Measurements from ENCODE around the gene WWTR1. TPM values are rescaled to one million over a fixed set of nuclear protein-coding genes. Genes with fewer than 3 reads are reported as not detected.
A peak's percentile ranks its signal among the peaks of the same experiment; 100 is the strongest.

The WWTR1 gene
- total RNA-seq, 1 donor from 2014 or later = 0.73 TPM

DNA sequence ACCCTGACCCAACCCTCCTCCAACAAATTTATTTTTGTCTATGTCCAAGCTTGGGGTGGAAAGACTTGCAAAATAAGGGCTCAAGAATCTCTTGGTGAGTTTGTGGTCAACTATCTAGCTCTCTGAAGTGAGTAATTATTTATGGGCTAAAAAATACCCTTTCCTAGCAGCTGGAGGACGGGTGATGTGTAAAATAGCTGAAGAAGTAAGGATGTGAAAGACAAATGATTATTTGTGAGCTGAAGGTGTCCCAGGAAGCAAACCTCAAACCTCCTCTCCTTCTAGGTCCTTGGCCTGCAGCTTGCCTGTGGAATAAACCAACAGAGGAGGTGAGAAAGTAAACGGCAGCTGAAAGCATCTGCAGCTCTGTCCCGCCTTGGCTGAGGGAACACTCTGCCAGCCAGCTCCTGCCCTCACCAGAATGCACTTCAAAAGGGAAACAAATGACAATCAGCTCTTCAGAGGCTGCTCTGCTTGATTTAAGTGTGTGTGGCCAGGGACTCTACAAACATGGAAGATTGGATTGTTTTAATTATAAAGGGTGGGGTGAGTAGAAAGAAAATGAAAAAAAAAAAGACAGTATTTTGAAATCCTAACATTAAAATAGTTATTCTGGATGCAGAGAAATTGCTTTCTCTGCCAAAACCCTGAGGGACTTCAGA, 123.0 kb downstream of the WWTR1 start:
- intact Hi-C loops (cut with micrococcal nuclease) = no loop called here
- no peak overlapping the region for H3K27ac Mint-ChIP-seq

DNA sequence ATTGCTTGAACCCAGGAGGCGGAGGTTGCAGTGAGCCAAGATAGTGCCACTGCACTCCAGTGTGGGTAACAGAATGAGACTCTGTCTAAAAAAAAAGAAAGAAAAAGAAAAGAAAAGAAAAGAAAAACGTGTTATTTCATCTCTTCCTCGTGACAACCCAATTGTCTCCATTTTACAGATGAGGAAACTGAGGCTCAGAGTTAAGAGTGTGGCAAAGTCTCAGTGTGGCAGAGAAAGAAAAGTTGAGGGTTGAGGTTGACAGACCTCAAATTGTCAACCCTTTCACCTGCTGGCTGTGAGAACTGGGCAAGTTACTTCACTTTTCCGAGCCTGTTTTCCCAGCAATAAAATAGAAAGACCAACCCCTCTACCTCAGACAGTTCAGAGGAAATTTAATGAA, 123.7 kb downstream of the WWTR1 start:
- no peaks in the 10 kb centered on the region for H3K9me3 Mint-ChIP-seq
- no peak overlapping the region for H3K4me3 Mint-ChIP-seq
- TF ChIP-seq, protein P1, sequence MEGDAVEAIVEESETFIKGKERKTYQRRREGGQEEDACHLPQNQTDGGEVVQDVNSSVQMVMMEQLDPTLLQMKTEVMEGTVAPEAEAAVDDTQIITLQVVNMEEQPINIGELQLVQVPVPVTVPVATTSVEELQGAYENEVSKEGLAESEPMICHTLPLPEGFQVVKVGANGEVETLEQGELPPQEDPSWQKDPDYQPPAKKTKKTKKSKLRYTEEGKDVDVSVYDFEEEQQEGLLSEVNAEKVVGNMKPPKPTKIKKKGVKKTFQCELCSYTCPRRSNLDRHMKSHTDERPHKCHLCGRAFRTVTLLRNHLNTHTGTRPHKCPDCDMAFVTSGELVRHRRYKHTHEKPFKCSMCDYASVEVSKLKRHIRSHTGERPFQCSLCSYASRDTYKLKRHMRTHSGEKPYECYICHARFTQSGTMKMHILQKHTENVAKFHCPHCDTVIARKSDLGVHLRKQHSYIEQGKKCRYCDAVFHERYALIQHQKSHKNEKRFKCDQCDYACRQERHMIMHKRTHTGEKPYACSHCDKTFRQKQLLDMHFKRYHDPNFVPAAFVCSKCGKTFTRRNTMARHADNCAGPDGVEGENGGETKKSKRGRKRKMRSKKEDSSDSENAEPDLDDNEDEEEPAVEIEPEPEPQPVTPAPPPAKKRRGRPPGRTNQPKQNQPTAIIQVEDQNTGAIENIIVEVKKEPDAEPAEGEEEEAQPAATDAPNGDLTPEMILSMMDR (IDR thresholded peaks at IDR 0.05) = no peak
- H3K4me1 Mint-ChIP-seq = peaks cover 12% of the 10 kb centered on the region
- DNase-seq (no peak), ATAC-seq (ENCODE audit: low read depth) (no peak)
- no peaks in the 10 kb centered on the region for H3K36me3 Mint-ChIP-seq (ENCODE audit: low read depth)
- POLR2A ChIA-PET = no interaction called here
- no peak overlapping the region for H3K27ac Mint-ChIP-seq
- peaks cover 2% of the 10 kb centered on the region for H3K27me3 Mint-ChIP-seq
- intact Hi-C loops (cut with micrococcal nuclease) = no loop called here
- CTCF ChIA-PET = no interaction called here

More for the DNA sequence above, 123.0 kb downstream of the WWTR1 start:
- ChIA-PET CTCF (no interaction called here), POLR2A (no interaction called here)
- ATAC-seq (ENCODE audit: low read depth) = no peak
- TF ChIP-seq, protein P1 (IDR thresholded peaks at IDR 0.05) = no peak
- Mint-ChIP-seq H3K4me1 (peaks cover 12% of the 10 kb centered on the region), H3K27me3 (peaks cover 2% of the 10 kb centered on the region), H3K4me3 (no peak overlapping the region), H3K36me3 (ENCODE audit: low read depth) (no peaks in the 10 kb centered on the region), H3K9me3 (no peaks in the 10 kb centered on the region)
- DNase-seq = no peak

DNA sequence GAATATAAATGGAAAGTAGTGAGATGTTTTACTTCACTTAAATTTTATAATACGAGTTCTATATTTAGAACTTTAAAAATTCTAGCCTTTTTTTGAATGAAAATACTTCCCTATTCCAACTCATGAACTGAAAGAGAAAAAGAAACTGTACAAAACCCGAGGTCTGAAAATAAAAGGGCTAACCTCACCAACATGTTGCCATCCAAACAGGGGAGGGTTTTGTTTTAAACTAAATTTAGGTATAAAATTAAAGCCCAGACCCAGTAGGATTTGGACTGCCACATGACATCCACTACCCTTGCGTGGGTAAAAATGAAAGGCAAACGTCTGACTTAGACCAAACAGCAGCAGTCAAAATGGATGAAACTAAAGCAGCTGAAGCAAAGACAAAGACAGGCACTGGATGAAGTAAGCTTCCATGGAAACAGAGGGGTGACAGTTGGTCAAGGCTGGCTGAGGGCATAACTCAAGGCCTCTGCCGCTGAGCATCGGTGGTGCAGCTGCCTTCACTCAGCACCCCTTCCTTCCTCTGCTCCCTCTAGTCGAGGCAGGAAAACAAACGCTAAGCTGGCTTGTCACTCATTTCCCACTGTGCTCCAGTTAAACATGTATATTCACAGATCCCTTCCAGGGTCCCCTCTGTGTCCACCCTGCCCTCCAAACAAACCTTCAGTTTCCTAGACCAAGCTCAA, 125.2 kb downstream of the WWTR1 start:
- ATAC-seq (ENCODE audit: low read depth) = no peak
- POLR2A ChIA-PET = no interaction called here
- peak overlapping the region; percentile 66 for H3K4me3 Mint-ChIP-seq

DNA sequence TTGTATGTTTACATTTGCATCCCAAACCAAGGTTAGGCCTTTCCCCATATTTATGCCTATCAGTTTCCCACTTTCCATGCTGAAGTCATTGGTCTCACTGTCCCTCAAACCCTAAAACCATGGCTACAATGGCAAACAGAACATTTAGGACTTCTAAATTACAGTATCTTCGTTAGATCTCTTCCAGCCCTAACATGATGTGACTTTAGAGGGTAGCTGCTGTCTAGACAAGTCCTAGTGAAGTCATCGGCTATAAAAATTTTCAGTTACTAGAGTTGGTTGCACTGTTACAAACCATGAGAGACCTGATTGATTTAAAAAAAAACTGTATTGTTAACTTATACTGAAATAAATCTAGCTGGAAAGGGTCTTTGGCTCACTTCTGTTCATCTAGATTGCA, 128.7 kb downstream of the WWTR1 start:
- intact Hi-C loops (cut with micrococcal nuclease) = no loop called here
- H3K27me3 Mint-ChIP-seq = peaks cover 3% of the 10 kb centered on the region
- no peaks in the 10 kb centered on the region for H3K36me3 Mint-ChIP-seq (ENCODE audit: low read depth)
- CTCF ChIA-PET = no interaction called here
- TF ChIP-seq, protein P1 (IDR thresholded peaks at IDR 0.05) = no peak
- no peak overlapping the region for H3K4me3 Mint-ChIP-seq
- DNase-seq = no peak
- ATAC-seq (ENCODE audit: low read depth) = no peak
- POLR2A ChIA-PET = no interaction called here
- peaks cover 12% of the 10 kb centered on the region for H3K4me1 Mint-ChIP-seq
- no peak overlapping the region for H3K27ac Mint-ChIP-seq
- H3K9me3 Mint-ChIP-seq = no peaks in the 10 kb centered on the region

More for the DNA sequence above, 125.2 kb downstream of the WWTR1 start:
- TF ChIP-seq, protein P1 (IDR thresholded peaks at IDR 0.05) = no peak
- H3K9me3 Mint-ChIP-seq = no peaks in the 10 kb centered on the region
- H3K4me1 Mint-ChIP-seq = peaks cover 12% of the 10 kb centered on the region
- CTCF ChIA-PET = interaction anchor here (0.8 kb wide), 1 partner anchor 36 kb away, joined by 3 read pairs; no protein-coding TSS in a partner anchor
- peak overlapping the region; percentile 20 for H3K27ac Mint-ChIP-seq
- intact Hi-C loops (cut with micrococcal nuclease) = no loop called here
- DNase-seq = no peak
- H3K27me3 Mint-ChIP-seq = peaks cover 2% of the 10 kb centered on the region
- H3K36me3 Mint-ChIP-seq (ENCODE audit: low read depth) = no peaks in the 10 kb centered on the region

DNA sequence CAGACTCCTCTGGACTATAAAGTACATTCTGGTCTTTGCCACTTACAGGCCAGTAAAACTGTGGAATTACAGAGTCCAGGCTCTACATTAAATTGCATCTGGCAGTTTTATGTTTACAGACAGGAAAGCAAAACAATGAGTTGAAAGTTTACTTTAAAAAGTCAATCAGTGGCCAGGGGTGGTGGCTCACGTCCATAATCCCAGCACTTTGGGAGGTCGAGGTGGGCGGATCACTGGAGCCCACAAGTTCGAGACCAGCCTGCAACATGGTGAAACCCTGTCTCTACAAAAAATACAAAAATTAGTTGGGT, 129.5 kb downstream of the WWTR1 start:
- Mint-ChIP-seq H3K27me3 (peaks cover 3% of the 10 kb centered on the region), H3K27ac (no peak overlapping the region), H3K4me3 (no peak overlapping the region), H3K4me1 (peaks cover 12% of the 10 kb centered on the region), H3K9me3 (no peaks in the 10 kb centered on the region), H3K36me3 (ENCODE audit: low read depth) (no peaks in the 10 kb centered on the region)
- ATAC-seq (ENCODE audit: low read depth) = no peak
- ChIA-PET POLR2A (no interaction called here), CTCF (no interaction called here)
- intact Hi-C loops (cut with micrococcal nuclease) = no loop called here
- TF ChIP-seq, protein P1 (IDR thresholded peaks at IDR 0.05) = no peak
- DNase-seq = no peak
